Spleen (tissue), 11 donors: Measurements from ENCODE around the gene ADARB2. TPM values are rescaled to one million over a fixed set of nuclear protein-coding genes. Genes with fewer than 3 reads are reported as not detected.

Experiments
- DNase-seq: peaks from one replicate; pipeline ENCODE4 v3.0.0-alpha.2; 2020
- H3K27ac ChIP-seq, 8 donors: fragments of 200-600 bp; sonication (generic) in 7 of 8; 1 replicate in 4 of 8; 2 replicates in 4 of 8; pipeline versions ENCODE4 v1.5.0 to v1.8.0; 2016 to 2021; ENCODE audit warnings: inconsistent platforms in 4 of 8, mild to moderate bottlenecking in 4 of 8, moderate library complexity in 1 of 8
- H3K27me3 ChIP-seq, 7 donors: fragments of 200-600 bp; sonication (generic) in 6 of 7; replicated peaks in 1 of 7; 1 replicate in 4 of 7; 2 replicates in 3 of 7; pipeline versions ENCODE4 v1.5.0 to v1.8.0; 2016 to 2021; ENCODE audit warnings: inconsistent platforms in 3 of 7, mild to moderate bottlenecking in 1 of 7
- H3K36me3 ChIP-seq, 6 donors: fragments of 200-600 bp; sonication (generic) in 5 of 6; 1 replicate in 4 of 6; 2 replicates in 2 of 6; pipeline versions ENCODE4 v1.5.0 to v1.8.0; 2016 to 2021; ENCODE audit warnings: inconsistent platforms in 2 of 6
- H3K4me1 ChIP-seq, 6 donors: fragments of 200-600 bp; sonication (generic) in 5 of 6; 1 replicate in 3 of 6; 2 replicates in 3 of 6; pipeline versions ENCODE4 v1.5.0 to v1.8.0; 2016 to 2021; ENCODE audit warnings: inconsistent platforms in 3 of 6
- H3K4me3 ChIP-seq, 8 donors: fragments of 200-600 bp; sonication (generic) in 7 of 8; 1 replicate in 4 of 8; 2 replicates in 4 of 8; pipeline versions ENCODE4 v1.5.0 to v1.8.0; 2016 to 2021; ENCODE audit warnings: inconsistent platforms in 4 of 8, mild to moderate bottlenecking in 4 of 8, moderate library complexity in 2 of 8
- H3K9me3 ChIP-seq, 8 donors: fragments of 200-600 bp; sonication (generic) in 7 of 8; 1 replicate in 4 of 8; 2 replicates in 4 of 8; pipeline versions ENCODE4 v1.5.0 to v1.8.0; 2016 to 2021; ENCODE audit warnings: inconsistent platforms in 4 of 8
- CTCF ChIP-seq, 11 experiments: fragments of 200-600 bp in 7 of 11; fragments of 450-650 bp in 4 of 11; sonication (generic) in 4 of 11; IDR thresholded peaks in 8 of 11; conservative IDR thresholded peaks in 3 of 11; 1 replicate in 7 of 11; 2 replicates in 4 of 11; pipeline versions ENCODE4 v1.4.0 to v1.8.0; 2016 to 2021; ENCODE audit warnings: antibody characterized with exemption in 11 of 11, inconsistent platforms in 4 of 11, mild to moderate bottlenecking in 1 of 11
- POLR2A ChIP-seq, 3 donors: fragments of 450-650 bp; IDR thresholded peaks; one replicate each; pipeline ENCODE4 v1.5.1; 2017; ENCODE audit warnings: antibody characterized with exemption in 3 of 3, mild to moderate bottlenecking in 1 of 3
- POLR2AphosphoS5 ChIP-seq, 3 donors: sonication (generic); formaldehyde crosslinking; IDR thresholded peaks; one replicate each; pipeline ENCODE4 v1.5.1; 2017; ENCODE audit warnings: antibody characterized with exemption in 3 of 3
- WGBS, 5 donors: extraction: QIAGEN DNeasy Blood & Tissue Kit in 3 of 5; methylation state at CpG; one replicate each; pipeline versions ENCODE4 v1.1.5 to v1.1.7; 2013 to 2018; 5-methylcytosine and 5-hydroxymethylcytosine counted together
- intact Hi-C: fragments of 100-400 bp; cut with DNase I; formaldehyde crosslinking; loops from one replicate; pipeline ENCODE4 v1.15.0; 2023; ENCODE audit warnings: low total_unique reads
- polyA plus RNA-seq, 3 donors: library from polyadenylated mRNA; stranded (reverse); fragments of 200-250 nt; gene quantifications; one replicate each; pipeline ENCODE4 v1.2.1, GENCODE V29; 2013
- total RNA-seq, 7 donors: library from RNA; depleted of rRNA in 3 of 7; stranded (reverse); fragments of >200 nt in 3 of 7; fragmentation: NEBNext Ultra II Directional in 4 of 7; extraction: Animal tissue kit (Norgen Biotek cat#: 25700) in 4 of 7; gene quantifications; one replicate each; pipeline versions ENCODE4 v1.1.0 to v1.2.1, GENCODE V29; 2016 to 2021
- donor health status: healthy with polysubstance abuse.
- donor health status: DM: no; HTN: no; CAD: no; lungs with moderate emphysema.
- donor health status: DM: no; HTN: no; CAD: no.
- donor health status: Bipolar disorder and iron deficiency.
- donor health status: healthy.
- donor health status: DM: no; HTN: no; CAD: no.
- donor health status: DM: yes; HTN: yes; CAD: no.

The ADARB2 gene
- total and polyA plus RNA-seq, 10 donors = 0.05 to 8.1 (median 0.96) TPM

- no peaks in the 10 kb centered on the region for H3K36me3 ChIP-seq
- intact Hi-C loops = no loop called here
- DNase-seq = no peak
- WGBS, 5 donors = 40 to 54% (median 47%) methylated on average over 7 of the region's 7 CpGs
- TF ChIP-seq POLR2A (IDR thresholded peaks at IDR 0.05) = no peak
- TF ChIP-seq CTCF (IDR thresholded peaks at IDR 0.05 in 8 of 11, conservative IDR thresholded peaks at IDR 0.05 in 3 of 11) = no peak
- TF ChIP-seq POLR2AphosphoS5 (IDR thresholded peaks at IDR 0.05) = no peak
- H3K4me1 ChIP-seq = peaks cover 0 to 17% (median 7%) of the 10 kb centered on the region in 6 donors
- H3K27ac ChIP-seq = no peak overlapping the region
- peaks cover 0 to 29% (median 0%) of the 10 kb centered on the region in 7 donors for H3K27me3 ChIP-seq
- no peaks in the 10 kb centered on the region for H3K9me3 ChIP-seq
- H3K4me3 ChIP-seq = no peak overlapping the region
Observed at GRCh38 chr10:1657479-1657878, 79.8 kb downstream of the ADARB2 start.

GRCh38 chr10:1655367-1655766, 82.0 kb downstream of the ADARB2 start:
- intact Hi-C loops = no loop called here
- Histone ChIP-seq H3K4me1 (no peaks in the 10 kb centered on the region), H3K4me3 (no peak overlapping the region), H3K36me3 (no peaks in the 10 kb centered on the region), H3K9me3 (no peaks in the 10 kb centered on the region), H3K27ac (no peak overlapping the region), H3K27me3 (peaks cover 0 to 35% (median 0%) of the 10 kb centered on the region in 7 donors)
- 87 to 93% (median 91%) methylated on average over 3 of the region's 3 CpGs for WGBS, 5 donors
- DNase-seq = no peak
- TF ChIP-seq POLR2AphosphoS5 (IDR thresholded peaks at IDR 0.05) = no peak
- TF ChIP-seq POLR2A (IDR thresholded peaks at IDR 0.05) = no peak
- TF ChIP-seq CTCF (IDR thresholded peaks at IDR 0.05 in 8 of 11, conservative IDR thresholded peaks at IDR 0.05 in 3 of 11) = no peak

DNA sequence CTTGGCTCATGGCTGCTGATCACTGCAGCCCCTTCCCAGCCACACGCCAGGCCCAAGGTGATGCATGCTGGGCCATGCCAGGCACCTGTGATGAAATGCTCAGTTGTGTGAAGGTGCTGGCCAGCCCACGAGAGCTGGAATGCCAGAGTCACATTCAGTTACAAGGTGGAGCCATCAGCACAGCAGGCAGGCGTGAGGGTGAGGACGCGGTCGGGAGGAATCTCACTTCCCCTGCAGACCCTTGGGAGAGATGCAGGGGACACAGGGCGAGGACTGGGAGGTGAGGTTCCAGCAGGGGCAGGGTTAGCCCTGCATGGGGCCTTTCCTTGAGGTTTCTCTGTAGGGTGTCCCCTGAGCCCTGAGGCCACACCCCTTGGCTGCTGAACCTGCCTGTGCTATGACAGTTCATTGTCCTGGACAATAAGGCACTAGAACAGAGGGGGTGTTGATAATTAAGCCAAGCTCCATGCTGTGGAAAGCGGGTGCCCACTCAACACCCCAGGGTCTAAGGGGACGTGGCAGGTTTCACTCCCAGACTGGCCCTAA, 82.4 kb downstream of the ADARB2 start:
- TF ChIP-seq POLR2AphosphoS5 (IDR thresholded peaks at IDR 0.05) (no peak), CTCF (IDR thresholded peaks at IDR 0.05 in 8 of 11, conservative IDR thresholded peaks at IDR 0.05 in 3 of 11) (no peak), POLR2A (IDR thresholded peaks at IDR 0.05) (no peak)
- Histone ChIP-seq H3K9me3 (no peaks in the 10 kb centered on the region), H3K27ac (no peak overlapping the region), H3K27me3 (peaks cover 0 to 32% (median 0%) of the 10 kb centered on the region in 7 donors), H3K4me1 (no peaks in the 10 kb centered on the region), H3K4me3 (no peak overlapping the region), H3K36me3 (no peaks in the 10 kb centered on the region)
- no peak for DNase-seq
- intact Hi-C loops = no loop called here
- 62 to 77% (median 73%) methylated on average over 7 to 9 of the region's 9 CpGs for WGBS, 5 donors

- H3K27me3 ChIP-seq = peaks cover 0 to 31% (median 0%) of the 10 kb centered on the region in 7 donors
- intact Hi-C loops = no loop called here
- H3K9me3 ChIP-seq = no peaks in the 10 kb centered on the region
- DNase-seq = no peak
- TF ChIP-seq POLR2A (IDR thresholded peaks at IDR 0.05) (no peak), CTCF (IDR thresholded peaks at IDR 0.05 in 8 of 11, conservative IDR thresholded peaks at IDR 0.05 in 3 of 11) (no peak), POLR2AphosphoS5 (IDR thresholded peaks at IDR 0.05) (no peak)
- H3K4me1 ChIP-seq = no peaks in the 10 kb centered on the region
- 60 to 80% (median 73%) methylated on average over 5 to 6 of the region's 6 CpGs for WGBS, 5 donors
- no peak overlapping the region for H3K4me3 ChIP-seq
- no peak overlapping the region for H3K27ac ChIP-seq
- H3K36me3 ChIP-seq = no peaks in the 10 kb centered on the region
Observed at GRCh38 chr10:1654247-1654646, 83.1 kb downstream of the ADARB2 start.
